ENCODE results near the gene APRT.

APRT gene

DNA sequence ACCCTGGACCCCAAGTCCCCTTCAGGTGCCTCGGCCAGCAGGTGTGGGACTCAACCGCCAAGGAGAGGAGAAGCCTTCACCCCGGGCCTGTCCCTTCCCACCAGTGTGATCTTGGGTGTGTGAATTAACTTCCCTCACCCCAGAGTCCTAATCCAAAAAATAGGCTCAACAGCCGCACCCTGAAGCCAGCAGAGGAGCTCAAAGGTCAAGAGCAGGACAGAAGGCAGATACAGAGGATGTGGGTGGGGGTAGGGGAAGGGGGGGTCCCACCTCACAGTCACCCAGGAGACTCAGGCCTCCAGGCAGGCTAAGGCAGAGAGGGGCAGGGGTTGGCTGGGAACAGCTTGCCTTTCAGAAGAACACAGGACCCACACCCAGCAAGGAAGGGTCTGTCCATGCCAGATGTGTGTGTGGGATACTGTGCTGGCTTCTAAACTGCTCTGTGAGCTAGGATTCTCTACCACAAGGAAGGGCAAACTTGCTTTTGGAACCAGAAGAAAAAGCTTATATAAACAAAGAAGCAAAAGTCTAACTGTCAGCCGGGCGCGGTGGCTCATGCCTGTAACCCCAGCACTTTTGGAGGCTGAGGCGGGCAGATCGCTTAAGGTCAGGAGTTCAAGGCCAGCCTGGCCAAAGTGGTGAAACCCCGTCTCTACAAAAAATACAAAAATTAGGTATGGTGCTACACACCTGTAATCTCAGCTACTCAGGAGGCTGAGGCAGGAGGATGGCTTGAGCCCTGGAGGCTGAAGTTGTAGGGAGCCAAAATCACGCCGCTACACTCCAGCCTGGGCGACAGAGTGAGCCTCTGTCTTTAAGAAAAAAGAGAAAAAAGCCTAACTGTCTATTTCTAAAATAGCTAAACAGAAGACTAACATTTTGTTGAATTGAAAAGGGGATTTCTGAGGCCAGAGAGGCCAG, 31.3 kb downstream of the APRT start:
- TF ChIP-seq, protein P1, sequence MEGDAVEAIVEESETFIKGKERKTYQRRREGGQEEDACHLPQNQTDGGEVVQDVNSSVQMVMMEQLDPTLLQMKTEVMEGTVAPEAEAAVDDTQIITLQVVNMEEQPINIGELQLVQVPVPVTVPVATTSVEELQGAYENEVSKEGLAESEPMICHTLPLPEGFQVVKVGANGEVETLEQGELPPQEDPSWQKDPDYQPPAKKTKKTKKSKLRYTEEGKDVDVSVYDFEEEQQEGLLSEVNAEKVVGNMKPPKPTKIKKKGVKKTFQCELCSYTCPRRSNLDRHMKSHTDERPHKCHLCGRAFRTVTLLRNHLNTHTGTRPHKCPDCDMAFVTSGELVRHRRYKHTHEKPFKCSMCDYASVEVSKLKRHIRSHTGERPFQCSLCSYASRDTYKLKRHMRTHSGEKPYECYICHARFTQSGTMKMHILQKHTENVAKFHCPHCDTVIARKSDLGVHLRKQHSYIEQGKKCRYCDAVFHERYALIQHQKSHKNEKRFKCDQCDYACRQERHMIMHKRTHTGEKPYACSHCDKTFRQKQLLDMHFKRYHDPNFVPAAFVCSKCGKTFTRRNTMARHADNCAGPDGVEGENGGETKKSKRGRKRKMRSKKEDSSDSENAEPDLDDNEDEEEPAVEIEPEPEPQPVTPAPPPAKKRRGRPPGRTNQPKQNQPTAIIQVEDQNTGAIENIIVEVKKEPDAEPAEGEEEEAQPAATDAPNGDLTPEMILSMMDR (conservative IDR thresholded peaks at IDR 0.05; ENCODE audit: control insufficient read depth, insufficient read depth, low read depth, low read length) = no peak
- DNase-seq (ENCODE audit: low read depth) = no peak
- no peak overlapping the region for H3K4me3 ChIP-seq (ENCODE audit: control insufficient read depth, low read depth, low read length)

DNA sequence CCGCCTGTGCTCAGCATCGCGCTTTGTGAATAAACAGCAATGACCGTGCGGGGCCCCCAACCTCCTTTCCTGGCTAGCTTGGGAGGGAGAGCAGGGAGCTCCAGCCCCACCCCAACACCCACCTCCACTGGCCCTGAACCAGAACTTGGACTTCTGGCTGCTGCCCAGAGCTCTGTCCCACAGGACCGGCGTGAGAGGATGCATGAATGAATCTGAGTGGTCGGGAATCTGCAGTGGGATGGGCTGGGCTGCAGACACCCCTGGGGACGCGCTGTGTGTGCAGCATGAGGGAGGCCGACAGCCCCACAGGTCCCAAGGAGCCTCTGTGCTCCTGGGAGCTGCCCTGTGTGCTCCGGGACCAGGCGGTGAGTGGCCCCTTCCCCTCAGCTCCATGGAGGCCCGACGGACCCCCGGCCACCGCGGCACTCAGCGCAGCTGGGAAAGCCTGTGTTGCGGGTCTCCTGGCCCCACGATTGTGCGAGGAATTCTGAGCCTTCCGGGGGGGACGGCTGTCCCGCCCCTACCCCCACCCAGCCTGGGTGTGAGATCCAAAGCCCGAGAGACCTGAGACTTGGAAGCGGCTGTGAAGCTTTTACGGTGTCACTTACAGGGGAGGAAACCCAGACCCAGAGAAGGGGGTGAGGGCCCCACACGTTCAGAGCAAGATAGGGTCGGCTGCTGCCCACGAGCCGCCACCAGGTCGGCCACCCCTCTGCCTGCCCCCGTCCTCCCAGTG, 32.2 kb downstream of the APRT start:
- peak; percentile 65 for DNase-seq (ENCODE audit: low read depth)
- no peak overlapping the region for H3K4me3 ChIP-seq (ENCODE audit: control insufficient read depth, low read depth, low read length)
- TF ChIP-seq, protein P1 (conservative IDR thresholded peaks at IDR 0.05; ENCODE audit: control insufficient read depth, insufficient read depth, low read depth, low read length) = no peak

DNA sequence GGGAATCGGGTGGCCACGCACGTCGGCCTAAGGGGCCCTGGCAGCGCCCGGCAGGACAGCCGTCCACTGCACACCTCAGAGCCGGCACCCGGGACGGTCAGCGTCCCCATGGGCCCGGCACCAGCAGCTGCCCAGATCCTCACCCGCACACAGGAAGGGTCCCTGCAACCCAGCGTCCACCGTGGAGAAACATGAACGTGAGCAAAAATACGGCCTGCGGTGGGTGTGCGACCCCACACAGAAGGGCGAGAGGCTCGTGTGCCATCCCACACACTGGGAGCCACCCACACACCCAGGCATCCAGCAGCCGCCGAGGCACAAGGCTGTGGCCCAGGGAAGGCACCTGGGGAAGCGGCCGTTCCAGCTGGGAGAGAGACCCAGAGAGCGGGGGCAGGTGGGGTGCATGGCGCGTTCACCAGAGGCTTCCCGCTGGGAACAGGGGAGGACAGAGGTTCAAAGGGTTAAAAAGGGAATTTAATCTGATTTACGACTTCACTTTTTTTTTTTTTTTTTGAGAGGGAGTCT, 33.1 kb downstream of the APRT start:
- DNase-seq (ENCODE audit: low read depth) = no peak
- no peak overlapping the region for H3K4me3 ChIP-seq (ENCODE audit: control insufficient read depth, low read depth, low read length)
- TF ChIP-seq, protein P1 (conservative IDR thresholded peaks at IDR 0.05; ENCODE audit: control insufficient read depth, insufficient read depth, low read depth, low read length) = no peak

DNA sequence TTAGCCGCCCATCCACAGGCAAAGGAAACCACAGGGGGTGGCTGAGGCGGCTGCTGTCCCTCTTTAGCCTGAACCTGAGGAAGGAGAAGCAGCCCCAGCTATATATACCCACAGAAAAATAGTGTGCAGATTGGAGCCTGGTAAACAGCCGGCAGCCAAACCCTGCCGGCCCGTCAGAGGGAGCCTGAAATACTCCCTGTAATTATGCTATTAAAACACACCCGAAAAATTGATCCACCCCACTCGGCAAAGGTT, 33.5 kb downstream of the APRT start:
- no peak for DNase-seq (ENCODE audit: low read depth)
- no peak overlapping the region for H3K4me3 ChIP-seq (ENCODE audit: control insufficient read depth, low read depth, low read length)
- TF ChIP-seq, protein P1 (conservative IDR thresholded peaks at IDR 0.05; ENCODE audit: control insufficient read depth, insufficient read depth, low read depth, low read length) = no peak

DNA sequence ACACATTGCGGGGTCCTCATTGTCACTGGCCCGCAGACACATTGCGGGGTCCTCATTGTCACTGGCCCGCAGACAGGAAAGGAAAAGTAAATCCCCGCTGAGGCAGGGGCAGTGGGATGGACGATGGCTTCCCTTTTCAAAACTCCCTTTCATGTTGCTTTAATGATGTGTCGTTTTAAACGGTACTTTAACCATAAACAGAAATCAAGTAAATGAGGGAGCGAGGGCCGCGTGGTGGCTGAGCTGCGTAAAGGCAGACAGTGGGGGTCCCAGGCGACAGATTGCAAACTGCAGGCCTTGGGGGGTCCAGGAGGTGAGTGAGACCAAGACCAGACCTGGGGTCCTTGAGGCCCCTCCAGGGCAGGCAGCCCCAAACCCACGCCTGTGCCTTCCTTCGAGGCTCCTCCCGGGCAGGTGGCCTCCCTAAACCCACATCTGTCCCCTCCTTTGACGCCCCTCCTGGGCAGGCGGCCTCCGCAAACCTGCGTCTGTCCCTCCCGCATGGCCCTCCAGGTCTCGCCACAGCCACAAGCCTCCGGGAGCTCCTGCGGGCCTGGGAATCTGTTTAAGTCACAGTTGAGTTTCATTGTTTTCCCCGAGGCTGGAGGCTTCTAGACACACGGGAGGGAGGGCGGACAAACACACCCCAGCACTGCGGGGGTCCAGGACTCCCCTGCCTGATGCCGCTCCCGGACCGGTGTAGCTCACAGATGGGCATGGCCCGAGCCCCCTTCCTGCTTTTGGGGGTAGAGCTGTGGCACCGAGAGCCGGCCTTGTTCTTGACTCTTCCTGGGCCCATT, 34.1 kb downstream of the APRT start:
- TF ChIP-seq, protein P1 (conservative IDR thresholded peaks at IDR 0.05; ENCODE audit: control insufficient read depth, insufficient read depth, low read depth, low read length) = no peak
- H3K4me3 ChIP-seq (ENCODE audit: control insufficient read depth, low read depth, low read length) = no peak overlapping the region
- DNase-seq (ENCODE audit: low read depth) = no peak

DNA sequence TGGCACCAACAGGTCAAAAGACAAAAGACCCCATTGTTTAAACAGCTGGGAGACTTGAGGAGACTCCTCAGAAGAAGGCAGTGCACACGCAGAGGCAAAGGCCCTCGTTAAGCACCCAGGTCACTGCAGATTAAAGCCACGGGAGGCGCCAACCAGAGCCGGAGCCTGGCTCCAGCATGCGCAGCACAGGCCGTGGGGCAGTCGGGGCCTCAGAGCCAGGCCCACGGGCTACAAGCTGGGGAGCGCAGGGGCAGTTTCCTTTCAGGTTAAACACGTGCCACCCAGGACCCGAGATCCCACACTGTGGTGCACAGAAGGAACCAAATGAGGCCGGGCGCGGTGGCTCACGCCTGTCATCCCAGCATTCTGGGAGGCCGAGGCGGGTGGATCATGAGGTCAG, 35.9 kb downstream of the APRT start:
- H3K4me3 ChIP-seq (ENCODE audit: control insufficient read depth, low read depth, low read length) = no peak overlapping the region
- TF ChIP-seq, protein P1 (conservative IDR thresholded peaks at IDR 0.05; ENCODE audit: control insufficient read depth, insufficient read depth, low read depth, low read length) = no peak

More for the DNA sequence above, 35.9 kb downstream of the APRT start:
- DNase-seq (ENCODE audit: low read depth) = no peak

Measured in fibroblast of mammary gland (primary cell).